Measurements from ENCODE around the gene TWIST1.
A peak's percentile ranks its signal among the peaks of the same experiment; 100 is the strongest.

TWIST1 gene

GRCh38 chr7:19094598-19095352, 22.7 kb downstream of the TWIST1 start:
- DNase-seq (ENCODE audit: low spot score) = peak; percentile 66

GRCh38 chr7:19094138-19094537, 23.3 kb downstream of the TWIST1 start:
- no peak for DNase-seq (ENCODE audit: low spot score)

- peak; percentile 28 for DNase-seq (ENCODE audit: low spot score)
Measured at GRCh38 chr7:19091550-19092200, 25.8 kb downstream of the TWIST1 start.

GRCh38 chr7:19090526-19090925, 26.9 kb downstream of the TWIST1 start:
- DNase-seq (ENCODE audit: low spot score) = no peak

GRCh38 chr7:19089797-19090196, 27.6 kb downstream of the TWIST1 start:
- DNase-seq (ENCODE audit: low spot score) = no peak

- DNase-seq (ENCODE audit: low spot score) = no peak
Measured at GRCh38 chr7:19089378-19089777, 28.1 kb downstream of the TWIST1 start.

GRCh38 chr7:19080093-19080492, 37.3 kb downstream of the TWIST1 start:
- DNase-seq (ENCODE audit: low spot score) = no peak

- DNase-seq (ENCODE audit: low spot score) = peak; percentile 63
Measured at GRCh38 chr7:19079066-19079465, 38.4 kb downstream of the TWIST1 start.

GRCh38 chr7:19069842-19070241, 47.6 kb downstream of the TWIST1 start:
- no peak for DNase-seq (ENCODE audit: low spot score)

- no peak for DNase-seq (ENCODE audit: low spot score)
Measured at GRCh38 chr7:19066170-19066569, 51.3 kb downstream of the TWIST1 start.
